GM21737 (cell line): ENCODE data around the gene MICALL1.

Source experiments
- ATAC-seq: cut with Tn5 transposase; IDR thresholded peaks from one replicate; pipeline ENCODE4 v1.9.1; 2021; ENCODE audit warnings: mild to moderate bottlenecking, moderate library complexity; ENCODE audit not compliant: unreplicated experiment

Gene MICALL1

DNA sequence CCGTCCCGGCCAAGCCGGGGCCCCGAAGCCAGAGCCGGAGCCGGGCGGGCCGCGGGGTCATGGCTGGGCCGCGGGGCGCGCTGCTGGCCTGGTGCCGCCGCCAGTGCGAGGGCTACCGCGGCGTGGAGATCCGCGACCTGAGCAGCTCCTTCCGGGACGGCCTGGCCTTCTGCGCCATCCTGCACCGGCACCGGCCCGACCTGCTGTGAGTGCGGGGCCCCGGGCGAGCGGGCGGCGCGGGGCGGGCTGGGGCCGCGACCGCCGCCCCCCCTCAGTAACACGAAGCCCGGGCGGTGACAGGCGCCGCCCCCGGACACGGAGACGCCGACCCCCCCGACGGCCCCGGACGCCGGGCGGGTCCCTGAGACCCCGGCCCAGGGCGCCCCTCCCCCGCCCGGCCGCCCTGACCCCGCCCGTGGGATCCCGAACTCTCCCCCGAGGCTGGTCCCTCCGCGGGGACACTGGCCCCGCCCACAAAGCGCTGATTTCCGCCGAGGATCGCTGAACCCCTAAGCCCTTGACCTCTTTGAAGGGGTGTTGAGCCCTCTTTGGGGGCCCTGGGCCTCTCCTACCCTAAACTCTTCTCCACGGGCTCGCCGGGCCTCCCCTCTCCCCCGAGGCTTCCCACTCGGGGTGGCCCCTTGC, 389 bp downstream of the MICALL1 start:
- peak; percentile 15 for ATAC-seq

DNA sequence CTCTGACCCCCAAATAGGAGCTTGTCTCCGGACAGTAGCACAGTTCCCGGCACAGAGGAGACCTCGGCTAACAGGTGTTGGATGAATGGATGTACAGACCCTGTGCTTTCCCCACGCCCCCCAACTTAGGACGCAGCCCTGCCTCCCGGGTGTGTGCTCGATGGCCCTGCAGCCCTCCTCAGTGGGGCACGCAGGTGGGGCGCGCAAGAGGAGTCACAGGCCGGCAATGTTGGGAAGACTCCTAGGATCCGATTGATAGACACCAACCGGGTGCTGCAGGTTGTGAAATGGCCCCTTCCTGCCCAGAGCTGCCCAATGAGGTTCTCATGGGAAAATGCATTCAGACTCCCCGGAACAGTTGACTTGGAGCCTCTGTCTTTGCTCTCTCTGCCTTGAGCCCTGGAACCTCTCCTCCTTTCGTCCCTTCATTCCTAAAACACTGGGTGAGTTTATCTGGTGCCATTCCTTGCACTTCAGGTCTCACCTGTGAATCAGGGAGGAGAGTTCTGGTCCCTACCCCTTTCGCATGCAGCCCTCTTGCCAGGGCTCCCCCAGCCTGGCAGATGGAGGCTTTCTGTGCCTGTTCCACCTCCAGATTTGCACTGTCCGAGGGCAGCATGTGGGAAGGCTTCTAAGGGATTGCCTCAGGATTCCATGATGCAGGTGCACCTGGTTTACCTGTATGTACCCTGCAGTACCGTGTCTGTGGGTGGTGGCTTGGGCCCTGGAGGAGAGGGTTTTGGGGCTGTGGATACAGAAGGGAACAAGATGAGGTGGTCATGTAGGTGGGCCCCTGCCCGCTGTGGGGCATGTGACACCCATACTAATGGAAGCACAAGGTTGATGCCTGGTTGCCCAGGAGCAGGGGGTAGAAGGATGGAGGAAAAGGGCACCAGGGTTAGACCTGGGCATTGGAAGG, 1.2 kb downstream of the MICALL1 start:
- ATAC-seq, result no peak

DNA sequence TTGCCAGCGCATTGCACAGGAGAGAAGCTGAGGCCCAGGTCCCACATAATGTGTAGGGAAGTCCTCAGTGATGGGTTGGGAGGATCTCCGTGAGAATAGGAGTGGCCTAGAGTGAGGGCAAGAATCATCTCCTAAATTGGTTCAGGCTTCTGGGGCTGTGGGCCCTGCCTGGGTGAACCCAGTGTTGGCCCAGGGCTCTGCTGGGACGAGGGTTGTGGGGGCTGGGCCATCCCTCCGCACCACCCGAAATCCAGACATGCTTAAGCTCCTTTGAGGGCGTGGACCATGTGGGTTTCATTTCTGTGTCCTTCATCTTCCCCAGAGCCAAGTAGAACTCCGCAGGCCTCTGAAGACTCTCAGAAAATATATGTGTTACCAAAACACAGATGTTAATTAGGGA, 3.7 kb downstream of the MICALL1 start:
- no peak for ATAC-seq

DNA sequence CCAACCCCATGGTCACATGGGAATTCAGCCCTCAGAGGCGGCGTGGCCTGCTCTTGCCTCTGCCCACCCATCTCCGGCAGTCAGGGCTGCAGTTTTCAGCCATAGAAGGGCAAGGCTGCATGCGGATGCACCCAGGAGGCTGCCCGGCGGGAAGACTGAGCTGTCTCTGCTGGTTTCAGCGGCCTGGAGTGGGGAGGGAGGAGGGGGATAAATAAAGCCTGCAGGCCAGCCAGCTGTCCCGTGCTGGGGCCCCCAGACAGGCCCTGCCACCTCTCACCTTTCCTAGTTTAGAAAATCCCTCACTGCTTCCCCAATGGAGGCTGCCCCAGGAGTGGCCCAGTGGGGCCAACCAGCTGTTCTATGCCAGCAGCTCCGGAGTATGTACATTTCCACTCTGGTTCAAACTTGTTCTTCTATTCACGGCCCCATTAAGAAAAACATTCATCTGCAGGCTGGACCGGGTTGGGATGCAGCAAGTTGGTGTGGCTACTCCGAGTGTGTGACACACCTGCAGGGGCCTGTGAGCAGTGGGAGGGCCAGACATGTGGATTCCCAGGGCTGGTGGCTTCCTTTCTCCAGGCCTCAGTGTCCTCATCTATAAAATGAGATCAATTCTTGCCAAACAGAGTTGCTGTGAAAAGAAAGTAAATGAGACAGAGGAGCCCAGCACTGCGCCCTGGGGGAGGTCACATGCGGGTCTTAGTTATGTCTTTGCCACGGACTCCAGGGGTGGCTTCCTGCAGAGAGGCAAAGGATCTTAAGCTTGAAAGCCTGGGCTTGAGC, 5.0 kb downstream of the MICALL1 start:
- no peak for ATAC-seq

DNA sequence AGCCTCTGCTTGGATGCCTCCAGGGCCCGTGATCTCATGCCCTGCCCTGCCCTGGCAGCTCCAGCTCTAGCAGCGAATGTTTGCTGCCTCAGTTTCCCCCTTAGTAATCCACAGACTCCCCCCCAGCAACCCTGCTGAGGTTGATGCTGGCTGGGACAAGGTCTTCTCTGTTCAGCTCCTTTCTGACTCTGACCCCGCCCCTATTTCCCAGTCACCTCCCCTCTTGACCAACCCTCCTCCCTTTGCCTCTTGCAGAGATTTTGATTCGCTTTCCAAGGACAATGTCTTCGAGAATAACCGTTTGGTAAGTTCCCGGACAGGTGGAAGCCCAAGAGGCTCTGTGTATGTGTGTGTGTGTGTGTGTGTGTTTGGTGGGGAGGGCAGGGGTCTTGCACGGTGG, 5.6 kb downstream of the MICALL1 start:
- no peak for ATAC-seq

DNA sequence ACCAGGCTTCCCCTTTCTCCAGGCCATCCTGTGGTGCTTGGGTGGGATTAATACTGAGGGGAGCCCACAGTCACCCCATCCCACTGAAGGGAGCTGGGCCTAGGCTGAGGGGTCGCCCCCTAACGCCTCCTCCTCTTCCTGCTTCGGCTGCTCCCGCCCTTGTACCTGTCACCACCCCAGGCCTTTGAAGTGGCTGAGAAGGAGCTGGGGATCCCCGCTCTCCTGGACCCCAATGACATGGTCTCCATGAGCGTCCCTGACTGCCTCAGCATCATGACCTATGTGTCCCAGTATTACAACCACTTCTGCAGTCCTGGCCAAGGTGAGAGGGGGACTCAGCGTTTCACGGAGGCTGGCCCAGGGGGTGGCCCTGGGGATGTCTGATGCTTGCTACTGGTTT, 6.1 kb downstream of the MICALL1 start:
- no peak for ATAC-seq

DNA sequence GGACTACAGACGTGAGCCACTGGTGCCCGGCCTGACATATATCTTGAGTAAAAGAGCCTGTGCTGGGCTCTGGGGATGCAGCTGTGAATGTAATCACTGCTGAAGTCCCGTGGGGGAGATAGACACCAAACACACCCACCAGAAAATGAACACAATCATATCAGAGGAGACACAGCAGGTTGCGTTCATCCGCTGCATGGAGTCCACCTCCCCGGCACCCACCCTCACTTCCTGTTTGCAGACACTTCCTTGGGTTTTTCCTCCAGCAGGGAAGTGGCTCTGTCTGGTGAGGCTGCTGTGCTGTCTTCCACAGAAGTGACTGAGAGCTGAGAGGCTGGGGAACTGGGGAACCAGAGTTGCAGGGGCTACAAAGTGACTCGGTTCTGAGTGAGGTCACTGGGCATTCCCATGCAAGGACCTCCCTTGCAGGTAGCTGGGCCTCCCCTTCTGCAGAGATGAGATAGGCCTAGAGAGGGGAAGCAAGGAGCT, 7.2 kb downstream of the MICALL1 start:
- no peak for ATAC-seq

DNA sequence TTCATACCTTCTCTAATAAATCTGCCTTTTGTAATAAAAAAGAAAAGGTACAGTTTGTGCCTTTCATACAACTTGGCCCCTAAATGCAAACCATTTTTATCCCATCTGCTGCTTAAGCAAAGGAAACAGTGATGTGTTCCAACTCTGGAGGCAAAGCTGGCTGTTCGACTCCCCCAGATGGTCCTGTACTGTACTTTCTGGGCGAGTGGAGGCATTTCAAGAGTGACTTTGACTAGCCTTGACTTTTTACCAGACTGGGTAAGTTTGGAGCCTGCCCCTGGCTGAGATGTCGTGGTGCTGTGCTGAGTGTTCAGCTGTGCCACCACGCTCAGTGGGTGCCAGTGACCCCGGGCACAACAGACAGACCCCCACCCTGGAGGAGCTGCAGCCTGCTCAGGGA, 10.2 kb downstream of the MICALL1 start:
- no peak for ATAC-seq

DNA sequence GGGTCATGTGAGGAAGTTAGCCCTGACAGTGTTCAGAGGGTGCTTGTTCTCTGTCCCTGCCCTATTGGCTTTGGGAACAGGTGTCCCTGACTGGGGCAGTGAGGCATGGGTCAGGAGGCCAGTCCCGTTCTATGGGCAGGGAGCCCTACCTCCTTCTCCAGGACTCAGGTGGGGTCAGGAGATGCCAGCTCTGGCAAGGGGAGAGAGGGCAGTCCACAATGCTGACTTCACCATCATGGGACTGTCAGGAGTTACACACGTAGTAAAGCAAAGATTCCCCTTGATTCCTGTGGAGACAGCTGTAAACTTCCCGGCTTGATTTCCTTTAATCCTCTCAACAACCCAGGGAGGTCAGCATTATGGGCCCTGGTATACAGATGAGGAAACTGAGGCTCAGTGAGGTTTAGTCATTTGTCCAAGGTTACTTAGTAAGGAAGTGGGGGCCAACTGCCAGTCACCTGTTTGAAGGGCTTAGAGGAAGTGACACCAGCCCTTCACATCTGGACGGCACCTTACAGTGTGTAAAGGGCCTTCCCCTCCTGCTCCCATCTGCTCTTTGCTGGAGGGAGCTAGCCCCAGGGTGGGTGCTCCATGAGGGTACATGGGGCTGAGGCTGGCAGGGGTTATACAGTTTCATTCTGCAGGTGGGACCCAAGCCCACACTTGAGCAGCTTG, 11.9 kb downstream of the MICALL1 start:
- ATAC-seq, result no peak

DNA sequence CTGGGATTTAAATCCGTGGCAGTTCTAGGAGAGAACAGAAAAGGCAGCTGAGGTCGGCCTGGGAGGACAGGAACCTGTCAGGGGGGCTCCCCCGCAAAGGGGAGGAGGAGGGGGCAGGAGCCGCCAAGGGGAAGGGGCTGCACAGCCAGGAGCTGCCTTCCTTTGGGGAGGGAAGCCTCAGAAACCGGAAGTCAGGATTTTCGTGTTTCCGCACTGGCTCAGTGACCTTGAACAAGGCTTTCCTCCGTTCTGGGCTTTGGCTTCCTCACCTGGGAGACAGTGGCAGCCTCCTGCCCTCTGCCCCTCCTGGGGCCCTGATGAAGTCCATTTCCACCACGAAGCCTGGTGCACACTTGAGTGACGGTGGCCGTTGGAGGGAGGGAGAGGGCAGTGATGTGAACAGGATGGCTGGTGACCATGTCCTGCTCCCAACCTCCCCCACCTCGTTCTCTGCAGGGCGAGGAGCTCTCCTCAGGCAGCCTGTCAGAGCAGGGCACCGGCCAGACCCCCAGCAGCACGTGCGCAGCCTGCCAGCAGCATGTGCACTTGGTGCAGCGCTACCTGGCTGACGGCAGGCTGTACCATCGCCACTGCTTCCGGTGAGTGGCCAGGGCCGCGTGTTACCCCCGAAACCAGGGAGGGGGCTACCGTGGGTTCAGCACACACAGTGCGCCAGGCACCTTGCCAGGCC, 12.6 kb downstream of the MICALL1 start:
- no peak for ATAC-seq

DNA sequence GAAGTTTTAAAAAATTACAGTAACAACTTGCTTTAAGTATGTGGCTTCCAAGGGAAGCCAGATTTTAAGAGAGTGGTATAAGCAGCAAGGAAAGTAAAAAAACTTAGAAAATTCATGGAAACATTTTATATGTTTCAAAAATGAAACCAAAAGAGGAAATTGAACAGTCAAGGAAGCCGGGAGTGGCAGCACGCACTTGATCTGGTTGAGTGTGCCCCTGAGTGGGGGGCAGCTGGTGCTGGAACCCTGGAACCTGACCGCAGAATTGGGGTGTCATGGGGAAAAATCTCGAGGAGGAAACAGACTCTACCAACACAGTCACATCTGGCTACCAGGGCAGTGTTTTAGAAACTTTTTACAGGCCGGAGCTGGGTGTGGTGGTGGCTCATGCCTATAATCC, 14.0 kb downstream of the MICALL1 start:
- ATAC-seq, result no peak

DNA sequence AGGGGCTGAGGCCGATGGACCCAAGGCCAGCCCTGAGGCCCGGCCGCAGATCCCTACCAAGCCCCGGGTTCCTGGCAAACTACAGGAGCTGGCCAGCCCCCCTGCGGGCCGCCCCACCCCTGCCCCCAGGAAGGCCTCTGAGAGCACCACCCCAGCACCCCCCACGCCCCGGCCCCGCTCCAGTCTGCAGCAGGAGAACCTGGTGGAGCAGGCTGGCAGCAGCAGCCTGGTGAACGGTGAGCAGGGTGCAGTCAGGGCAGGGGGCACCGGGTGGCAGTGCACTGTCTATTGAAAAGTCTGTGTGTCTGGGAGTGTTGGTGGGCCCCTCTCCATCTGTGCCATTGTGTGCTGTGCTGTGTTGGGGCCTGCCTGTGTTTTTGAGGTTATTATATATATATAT, 16.1 kb downstream of the MICALL1 start:
- ATAC-seq, result no peak

DNA sequence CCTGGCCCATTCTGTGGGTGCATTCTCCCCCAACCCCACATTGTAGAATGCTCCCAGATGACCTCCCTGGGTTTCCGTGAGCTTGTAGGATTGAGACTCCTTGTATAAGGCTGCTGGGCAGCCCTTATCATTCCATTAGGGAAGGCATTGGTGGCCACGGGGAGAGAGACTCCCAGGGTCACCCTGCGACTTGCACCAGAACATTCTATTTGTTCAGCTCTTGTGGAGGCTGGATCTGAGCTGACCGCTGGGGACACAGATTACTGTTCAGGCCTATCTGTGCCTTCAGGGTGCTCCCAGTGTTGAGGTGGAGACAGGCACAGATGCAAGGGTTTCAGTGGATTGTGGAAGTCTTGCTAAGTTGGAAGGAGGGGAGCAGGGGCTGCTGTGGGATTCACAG, 17.8 kb downstream of the MICALL1 start:
- no peak for ATAC-seq

DNA sequence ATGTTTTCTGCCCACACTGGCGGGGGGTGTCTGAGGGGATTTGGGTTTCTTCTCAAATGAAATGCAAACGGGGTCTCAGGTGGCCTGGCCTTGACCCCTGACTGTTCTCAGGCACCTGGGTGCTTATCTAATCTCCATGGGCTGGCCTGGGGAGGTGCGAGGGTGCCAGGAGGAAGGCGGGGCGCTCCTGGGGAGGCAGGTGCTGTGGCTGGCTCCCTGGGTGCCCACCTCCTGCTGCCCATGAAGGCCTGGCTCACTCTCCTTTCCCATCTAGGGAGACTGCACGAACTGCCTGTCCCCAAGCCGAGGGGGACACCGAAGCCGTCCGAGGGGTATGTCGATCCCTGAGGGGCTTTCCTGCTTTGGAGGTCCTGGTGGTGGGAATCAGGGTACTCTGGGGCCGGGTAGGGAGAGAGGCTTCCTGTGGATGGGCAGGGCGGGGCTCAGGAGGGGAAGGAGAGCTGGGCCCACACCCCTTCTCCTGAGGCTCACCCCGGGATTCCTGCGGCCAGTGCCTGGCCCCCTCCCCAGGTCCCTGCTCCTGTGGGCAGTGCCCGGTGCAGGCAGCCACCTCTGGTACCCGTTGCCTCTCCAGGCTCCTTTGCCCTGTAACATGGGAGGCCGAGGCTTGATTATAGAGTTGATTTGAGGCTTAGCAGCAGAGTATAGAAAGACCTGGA, 18.4 kb downstream of the MICALL1 start:
- no peak for ATAC-seq

DNA sequence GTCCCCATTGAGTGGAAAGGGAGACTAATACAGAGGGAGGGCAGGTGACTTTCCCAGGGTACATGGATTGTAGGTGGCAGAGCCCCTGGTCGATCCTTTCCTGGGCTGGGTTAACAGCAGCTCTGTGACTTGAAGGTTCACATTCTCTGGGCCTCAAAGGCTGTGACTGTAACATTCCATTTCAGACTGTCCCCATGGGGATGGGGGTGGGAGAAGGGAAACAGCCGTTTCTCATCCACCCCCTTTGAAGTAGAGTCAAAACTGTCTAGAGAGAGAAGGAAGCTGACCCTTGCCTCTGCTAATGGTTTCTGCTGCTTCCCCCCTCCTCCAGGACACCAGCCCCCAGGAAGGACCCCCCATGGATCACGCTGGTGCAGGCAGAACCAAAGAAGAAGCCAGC, 19.2 kb downstream of the MICALL1 start:
- no peak for ATAC-seq

DNA sequence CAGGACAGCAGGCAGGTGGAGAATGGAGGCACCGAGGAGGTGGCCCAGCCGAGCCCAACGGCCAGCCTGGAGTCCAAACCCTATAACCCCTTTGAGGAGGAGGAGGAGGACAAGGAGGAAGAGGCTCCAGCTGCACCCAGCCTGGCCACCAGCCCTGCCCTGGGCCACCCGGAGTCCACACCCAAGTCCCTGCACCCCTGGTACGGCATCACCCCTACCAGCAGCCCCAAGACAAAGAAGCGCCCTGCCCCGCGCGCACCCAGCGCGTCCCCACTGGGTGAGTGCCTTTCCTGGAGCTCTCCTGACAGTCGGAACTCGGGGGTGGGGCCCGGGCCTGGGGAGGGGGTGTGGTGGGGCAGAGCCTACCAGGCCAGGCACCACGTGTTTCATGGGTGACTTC, 19.7 kb downstream of the MICALL1 start:
- no peak for ATAC-seq

DNA sequence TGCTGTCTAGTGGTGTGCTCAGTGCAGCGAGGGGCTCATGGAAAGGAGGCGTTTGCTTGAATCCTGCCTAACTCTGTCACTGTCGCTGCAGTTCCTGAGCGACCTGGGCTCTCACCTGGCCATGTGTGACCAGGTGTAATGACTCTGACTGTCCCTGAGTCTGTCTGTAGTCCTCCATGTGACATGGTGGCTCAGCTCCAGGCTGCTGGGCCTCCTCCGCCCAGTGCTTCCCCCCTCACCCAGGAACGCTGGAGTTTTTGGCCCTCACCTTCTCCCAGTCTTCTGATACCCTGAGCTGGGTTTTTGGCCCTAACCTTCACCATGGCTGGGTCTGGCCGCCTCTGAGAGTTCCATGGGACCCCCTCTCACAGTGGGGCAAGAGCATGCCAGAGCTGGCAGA, 20.3 kb downstream of the MICALL1 start:
- no peak for ATAC-seq

DNA sequence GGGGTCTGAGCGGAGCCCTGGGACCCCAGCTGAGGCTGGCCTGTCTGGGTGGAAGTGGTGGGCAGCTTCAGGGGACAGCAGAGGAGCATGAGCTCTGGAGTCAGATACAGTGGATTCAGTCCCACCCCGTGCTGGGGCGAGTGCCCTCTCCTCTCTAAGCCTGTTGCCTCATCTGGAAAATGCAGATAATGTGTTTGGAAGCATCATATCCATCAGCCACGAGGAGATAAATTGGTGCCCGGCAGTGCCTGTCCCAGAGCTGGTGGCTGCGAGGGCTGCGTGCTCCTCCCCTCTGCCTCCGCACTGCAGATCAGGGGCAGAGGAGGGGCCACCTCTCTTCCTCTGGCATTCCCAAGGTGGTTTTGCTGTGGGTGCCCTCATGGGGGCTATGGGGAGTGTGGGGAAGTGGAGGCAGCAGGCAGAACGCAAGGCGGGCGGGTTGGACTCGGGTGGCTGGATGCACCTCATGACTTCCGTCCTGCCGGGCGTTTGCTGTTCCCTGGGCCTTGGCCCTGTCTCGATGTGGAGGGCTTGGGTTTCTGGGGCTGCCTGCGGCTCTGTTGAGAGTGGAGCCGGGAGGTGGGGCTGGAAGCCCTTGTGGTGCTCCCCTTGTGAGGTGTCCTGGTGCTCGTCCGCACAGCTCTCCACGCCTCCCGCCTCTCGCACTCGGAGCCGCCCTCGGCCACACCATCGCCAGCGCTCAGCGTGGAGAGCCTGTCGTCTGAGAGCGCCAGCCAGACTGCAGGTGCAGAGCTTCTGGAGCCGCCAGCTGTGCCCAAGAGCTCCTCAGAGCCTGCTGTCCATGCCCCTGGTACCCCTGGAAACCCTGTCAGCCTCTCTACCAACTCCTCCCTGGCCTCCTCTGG, 20.9 kb downstream of the MICALL1 start:
- no peak for ATAC-seq

DNA sequence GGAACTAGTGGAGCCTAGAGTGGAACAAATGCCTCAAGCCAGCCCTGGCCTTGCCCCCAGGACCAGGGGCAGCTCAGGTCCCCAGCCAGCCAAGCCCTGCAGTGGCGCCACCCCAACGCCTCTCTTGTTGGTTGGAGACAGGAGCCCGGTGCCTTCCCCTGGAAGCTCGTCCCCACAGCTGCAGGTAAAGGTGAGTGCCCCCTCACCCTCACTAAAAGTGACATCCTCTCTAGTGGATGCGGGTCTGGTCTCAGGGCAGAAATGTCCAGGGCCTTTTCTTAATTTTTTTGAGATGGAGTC, 21.5 kb downstream of the MICALL1 start:
- no peak for ATAC-seq
